HG03565 (cell line): ENCODE results near the gene ALG1.

Experiments used
- ATAC-seq: cut with Tn5 transposase; IDR thresholded peaks from one replicate; pipeline ENCODE4 v1.9.1; 2021; ENCODE audit warnings: mild to moderate bottlenecking, moderate library complexity; ENCODE audit not compliant: unreplicated experiment

Gene ALG1

GRCh38 chr16:5071681-5072333 lies at the start of gene ALG1:
ALG1 (plus strand) TSS chr16:5071843; CDS start chr16:5071850, 7 bp downstream.
- peak; percentile 80 for ATAC-seq

- ATAC-seq, result no peak
These were observed 49.1 kb upstream of the ALG1 start for GRCh38 chr16:5022521-5022920.

GRCh38 chr16:5024632-5025031 lies 47.0 kb upstream of the ALG1 start:
- no peak for ATAC-seq

GRCh38 chr16:5025171-5025632 lies 46.4 kb upstream of the ALG1 start:
- ATAC-seq, result no peak

- no peak for ATAC-seq
These were observed 45.0 kb upstream of the ALG1 start for GRCh38 chr16:5026664-5027063.

GRCh38 chr16:5027086-5027485 lies 44.6 kb upstream of the ALG1 start:
- no peak for ATAC-seq

GRCh38 chr16:5027575-5028235 lies 43.9 kb upstream of the ALG1 start:
- ATAC-seq, result no peak

- ATAC-seq, result no peak
These were observed 42.6 kb upstream of the ALG1 start for GRCh38 chr16:5028950-5029475.

GRCh38 chr16:5030251-5030870 lies 41.3 kb upstream of the ALG1 start:
- ATAC-seq, result no peak

- ATAC-seq, result no peak
These were observed 40.0 kb upstream of the ALG1 start for GRCh38 chr16:5031601-5032000.

GRCh38 chr16:5032748-5033167 lies 38.9 kb upstream of the ALG1 start:
- ATAC-seq, result no peak

GRCh38 chr16:5033256-5034166 lies 38.1 kb upstream of the ALG1 start, which contains the start of gene NAGPA:
NAGPA (minus strand) TSS chr16:5033935; CDS start chr16:5033914, 21 bp downstream.
- ATAC-seq, result peak; percentile 90

- ATAC-seq, result no peak
These were observed 37.5 kb upstream of the ALG1 start for GRCh38 chr16:5034167-5034523.

- no peak for ATAC-seq
These were observed 35.8 kb upstream of the ALG1 start for GRCh38 chr16:5035909-5036227.

GRCh38 chr16:5036228-5037156 lies 35.2 kb upstream of the ALG1 start:
- ATAC-seq, result no peak

- no peak for ATAC-seq
These were observed 31.2 kb upstream of the ALG1 start for GRCh38 chr16:5040451-5040850.

GRCh38 chr16:5041600-5042133 lies 30.0 kb upstream of the ALG1 start:
- no peak for ATAC-seq

- ATAC-seq, result no peak
These were observed 29.0 kb upstream of the ALG1 start for GRCh38 chr16:5042574-5043171.

- no peak for ATAC-seq
These were observed 27.6 kb upstream of the ALG1 start for GRCh38 chr16:5044011-5044540.
